ENCODE data around the gene HFE.

HFE gene

GRCh38 chr6:26122793-26123674 lies 35.8 kb downstream of the HFE start:
- peak; percentile 62; the same call in 1 of the 2 replicates for TF ChIP-seq JUND (IDR thresholded peaks at IDR 0.05; ENCODE audit: low read depth)
- peak; percentile 76 to 99 for DNase-seq (ENCODE audit: low read depth in 1 of 2, low spot score in 1 of 2)
- in situ Hi-C loops (cut with HindIII; ENCODE audit: low pct_unique_long_range_greater_than_20kb, low sequenced_read_pairs), result no loop called here

GRCh38 chr6:26123675-26123946 lies 36.4 kb downstream of the HFE start:
- in situ Hi-C loops (cut with HindIII; ENCODE audit: low pct_unique_long_range_greater_than_20kb, low sequenced_read_pairs), result no loop called here
- TF ChIP-seq JUND (IDR thresholded peaks at IDR 0.05; ENCODE audit: low read depth), result no peak
- DNase-seq (ENCODE audit: low read depth in 1 of 2, low spot score in 1 of 2), result no peak

- in situ Hi-C loops (cut with HindIII; ENCODE audit: low pct_unique_long_range_greater_than_20kb, low sequenced_read_pairs), result no loop called here
- TF ChIP-seq JUND (IDR thresholded peaks at IDR 0.05; ENCODE audit: low read depth), result 0 out of 2 replicates have a peak, but pooled peaks have one; percentile 23
- peak; percentile 96 to 100 for DNase-seq (ENCODE audit: low read depth in 1 of 2, low spot score in 1 of 2)
These were observed 36.9 kb downstream of the HFE start for GRCh38 chr6:26123947-26124780.

- DNase-seq (ENCODE audit: low read depth in 1 of 2, low spot score in 1 of 2), result no peak
- no peak for TF ChIP-seq JUND (IDR thresholded peaks at IDR 0.05; ENCODE audit: low read depth)
- in situ Hi-C loops (cut with HindIII; ENCODE audit: low pct_unique_long_range_greater_than_20kb, low sequenced_read_pairs), result no loop called here
These were observed 37.8 kb downstream of the HFE start for GRCh38 chr6:26124781-26125685.

GRCh38 chr6:26126394-26127235 lies 39.4 kb downstream of the HFE start:
- no peak for TF ChIP-seq JUND (IDR thresholded peaks at IDR 0.05; ENCODE audit: low read depth)
- in situ Hi-C loops (cut with HindIII; ENCODE audit: low pct_unique_long_range_greater_than_20kb, low sequenced_read_pairs), result no loop called here
- no peak for DNase-seq (ENCODE audit: low read depth in 1 of 2, low spot score in 1 of 2)

- in situ Hi-C loops (cut with HindIII; ENCODE audit: low pct_unique_long_range_greater_than_20kb, low sequenced_read_pairs), result no loop called here
- no peak for DNase-seq (ENCODE audit: low read depth in 1 of 2, low spot score in 1 of 2)
- TF ChIP-seq JUND (IDR thresholded peaks at IDR 0.05; ENCODE audit: low read depth), result no peak
These were observed 41.0 kb downstream of the HFE start for GRCh38 chr6:26128013-26128771.

GRCh38 chr6:26129656-26130055 lies 42.4 kb downstream of the HFE start:
- DNase-seq (ENCODE audit: low read depth in 1 of 2, low spot score in 1 of 2), result no peak
- TF ChIP-seq JUND (IDR thresholded peaks at IDR 0.05; ENCODE audit: low read depth), result no peak
- in situ Hi-C loops (cut with HindIII; ENCODE audit: low pct_unique_long_range_greater_than_20kb, low sequenced_read_pairs), result no loop called here

- no peak for DNase-seq (ENCODE audit: low read depth in 1 of 2, low spot score in 1 of 2)
- TF ChIP-seq JUND (IDR thresholded peaks at IDR 0.05; ENCODE audit: low read depth), result no peak
- in situ Hi-C loops (cut with HindIII; ENCODE audit: low pct_unique_long_range_greater_than_20kb, low sequenced_read_pairs), result no loop called here
These were observed 43.5 kb downstream of the HFE start for GRCh38 chr6:26130581-26131249.

GRCh38 chr6:26131618-26132017 lies 44.4 kb downstream of the HFE start:
- no peak for DNase-seq (ENCODE audit: low read depth in 1 of 2, low spot score in 1 of 2)
- in situ Hi-C loops (cut with HindIII; ENCODE audit: low pct_unique_long_range_greater_than_20kb, low sequenced_read_pairs), result no loop called here

GRCh38 chr6:26133730-26134129 lies 46.5 kb downstream of the HFE start:
- DNase-seq (ENCODE audit: low read depth in 1 of 2, low spot score in 1 of 2), result no peak
- in situ Hi-C loops (cut with HindIII; ENCODE audit: low pct_unique_long_range_greater_than_20kb, low sequenced_read_pairs), result no loop called here
- no peak for TF ChIP-seq JUND (IDR thresholded peaks at IDR 0.05; ENCODE audit: low read depth)

More at GRCh38 chr6:26131618-26132017, 44.4 kb downstream of the HFE start:
- no peak for TF ChIP-seq JUND (IDR thresholded peaks at IDR 0.05; ENCODE audit: low read depth)
